ENCODE results near the gene CAPN15.
"Not testable (repeated sequence)": the region's sequence is repeated elsewhere in the genome, so short reads cannot be mapped to it uniquely, and the experiment has no call there.

CAPN15 gene

GRCh38 chr16:527015-527903 is at the start of gene CAPN15:
Gene CAPN15 (plus strand): TSS chr16:527712. CDS start chr16:546839, 19,127 bp downstream.
- DNase-seq (ENCODE audit: low spot score): peak; percentile 79

GRCh38 chr16:478287-478686 is 49.2 kb upstream of the CAPN15 start:
- DNase-seq (ENCODE audit: low spot score): not testable (repeated sequence)

- DNase-seq (ENCODE audit: low spot score): no peak
These were observed 44.9 kb upstream of the CAPN15 start for GRCh38 chr16:482468-483185.

- DNase-seq (ENCODE audit: low spot score): no peak
These were observed 44.0 kb upstream of the CAPN15 start for GRCh38 chr16:483341-484075.

- no peak for DNase-seq (ENCODE audit: low spot score)
These were observed 37.9 kb upstream of the CAPN15 start for GRCh38 chr16:489606-490005.

- DNase-seq (ENCODE audit: low spot score): no peak
These were observed 36.7 kb upstream of the CAPN15 start for GRCh38 chr16:490768-491167.

GRCh38 chr16:491220-491919 is 36.1 kb upstream of the CAPN15 start:
- DNase-seq (ENCODE audit: low spot score): no peak

- DNase-seq (ENCODE audit: low spot score): no peak
These were observed 35.2 kb upstream of the CAPN15 start for GRCh38 chr16:492211-492875.

- DNase-seq (ENCODE audit: low spot score): not testable (repeated sequence)
These were observed 32.8 kb upstream of the CAPN15 start for GRCh38 chr16:494676-495075.

GRCh38 chr16:495127-495748 is 32.3 kb upstream of the CAPN15 start:
- DNase-seq (ENCODE audit: low spot score): peak; percentile 6

- DNase-seq (ENCODE audit: low spot score): no peak
These were observed 31.2 kb upstream of the CAPN15 start for GRCh38 chr16:496097-496886.

- no peak for DNase-seq (ENCODE audit: low spot score)
These were observed 30.3 kb upstream of the CAPN15 start for GRCh38 chr16:497258-497657.

GRCh38 chr16:499924-500323 is 27.6 kb upstream of the CAPN15 start:
- DNase-seq (ENCODE audit: low spot score): no peak

GRCh38 chr16:500709-501108 is 26.8 kb upstream of the CAPN15 start:
- no peak for DNase-seq (ENCODE audit: low spot score)

GRCh38 chr16:502179-502943 is 25.2 kb upstream of the CAPN15 start:
- no peak for DNase-seq (ENCODE audit: low spot score)

GRCh38 chr16:503150-504071 is 24.1 kb upstream of the CAPN15 start:
- no peak for DNase-seq (ENCODE audit: low spot score)

GRCh38 chr16:505479-506245 is 21.9 kb upstream of the CAPN15 start:
- DNase-seq (ENCODE audit: low spot score): no peak

GRCh38 chr16:506246-506546 is 21.3 kb upstream of the CAPN15 start:
- no peak for DNase-seq (ENCODE audit: low spot score)
